Amygdala (tissue), 56 donors: ENCODE measurements around the gene ASPHD1.
"Not testable (repeated sequence)": the region's sequence is repeated elsewhere in the genome, so short reads cannot be mapped to it uniquely, and the experiment has no call there.

Source experiments
- DNase-seq, 56 donors: peaks; one replicate each; lab custom pipeline; 2025; lab: John Stamatoyannopoulos, UW

Gene ASPHD1

DNA sequence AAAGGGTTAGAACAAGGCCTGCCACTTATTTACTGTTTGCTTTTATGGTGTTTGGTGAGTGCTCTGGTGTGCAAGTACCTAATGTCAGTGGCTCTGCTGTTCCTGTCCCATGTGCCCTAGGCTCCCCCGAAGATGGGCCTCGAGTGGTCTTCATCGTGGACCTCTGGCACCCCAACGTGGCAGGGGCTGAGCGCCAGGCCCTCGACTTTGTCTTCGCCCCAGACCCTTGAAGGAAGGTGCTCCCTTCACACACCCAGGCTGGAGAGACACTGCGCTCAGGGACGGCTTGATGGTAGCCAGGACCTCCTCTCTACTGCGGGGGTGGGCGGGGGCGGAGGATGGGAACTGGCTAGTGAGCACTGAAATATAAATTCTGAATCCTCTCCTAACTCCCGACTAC lies 5.4 kb downstream of the ASPHD1 start:
- no peak for DNase-seq

DNA sequence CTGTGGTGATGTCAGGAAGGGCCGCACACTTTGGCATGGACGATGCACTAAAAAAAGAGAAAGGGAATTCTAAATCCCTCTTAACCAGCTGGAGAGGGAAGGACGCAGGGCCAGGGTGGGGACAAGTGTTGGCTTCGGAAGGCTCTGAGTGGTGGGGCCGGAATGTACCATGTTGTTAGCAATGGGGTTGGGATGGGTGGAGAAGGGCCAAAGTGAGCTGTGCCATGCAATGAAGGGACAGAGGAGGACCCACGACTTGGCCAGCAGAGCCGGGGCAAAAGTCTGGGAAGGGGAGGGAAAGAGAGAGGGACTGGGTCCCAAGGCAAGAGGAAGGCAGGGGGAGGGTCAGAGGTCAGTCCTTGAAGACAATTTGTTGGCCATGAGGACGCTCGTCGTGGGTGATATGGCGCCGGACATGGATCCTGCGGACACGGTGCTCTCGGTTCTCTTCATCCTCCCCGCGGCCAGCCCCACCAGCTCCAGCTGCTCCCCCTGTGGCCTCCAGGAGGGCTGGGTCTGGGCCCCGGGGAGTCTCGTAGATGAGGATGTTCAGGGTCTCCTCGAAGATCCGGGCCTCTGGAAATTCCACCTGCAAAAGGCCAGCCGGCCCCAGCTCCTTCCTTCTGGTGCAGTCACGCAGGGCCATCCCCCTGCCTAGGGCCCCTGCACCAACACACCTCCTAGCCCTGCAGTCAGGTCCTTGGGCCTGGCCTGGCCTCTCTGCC lies 6.4 kb downstream of the ASPHD1 start:
- DNase-seq, result no peak

DNA sequence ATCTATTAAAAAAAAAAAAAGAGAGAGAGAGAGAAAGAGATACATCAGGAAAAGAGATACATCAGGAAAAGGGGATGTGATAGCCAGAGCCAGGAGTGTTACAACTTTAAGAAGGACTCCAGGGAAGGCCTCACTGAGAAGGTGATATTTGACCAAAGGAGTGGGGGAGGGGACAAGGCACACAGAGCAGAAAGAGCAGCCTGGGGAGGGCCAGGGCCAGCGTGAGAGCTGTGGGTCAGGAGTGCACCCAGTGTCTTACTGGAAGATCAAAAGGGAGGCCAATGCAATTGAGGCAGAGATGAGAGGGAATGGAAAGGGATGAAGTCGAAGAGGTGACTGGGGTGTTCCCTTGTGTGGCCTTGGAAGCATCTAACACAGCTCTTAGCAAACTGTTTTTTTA lies 7.7 kb downstream of the ASPHD1 start:
- no peak for DNase-seq

DNA sequence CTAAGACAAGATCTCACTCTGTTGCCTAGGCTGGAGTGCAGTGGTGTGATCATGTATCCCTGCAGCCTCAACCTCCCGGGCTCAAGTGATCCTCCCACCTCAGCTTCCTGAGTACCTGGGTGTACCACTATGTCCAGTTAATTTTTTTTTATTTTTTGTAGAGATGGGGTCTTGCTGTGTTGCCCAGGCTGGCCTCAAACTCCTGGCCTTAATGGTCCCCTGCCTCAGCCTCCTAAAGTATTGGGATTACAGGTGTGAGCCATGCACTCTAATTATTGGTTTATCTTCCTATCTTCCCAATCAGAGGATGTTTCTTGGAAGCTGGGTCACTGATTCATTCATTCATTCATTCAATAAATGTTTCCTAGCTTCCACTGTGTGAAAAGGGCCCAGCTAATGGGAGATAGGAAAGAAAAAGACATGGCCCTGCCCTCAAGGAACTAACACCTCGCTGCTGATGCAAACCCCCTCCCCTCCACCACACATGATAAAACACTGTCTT lies 8.5 kb downstream of the ASPHD1 start:
- no peak for DNase-seq

DNA sequence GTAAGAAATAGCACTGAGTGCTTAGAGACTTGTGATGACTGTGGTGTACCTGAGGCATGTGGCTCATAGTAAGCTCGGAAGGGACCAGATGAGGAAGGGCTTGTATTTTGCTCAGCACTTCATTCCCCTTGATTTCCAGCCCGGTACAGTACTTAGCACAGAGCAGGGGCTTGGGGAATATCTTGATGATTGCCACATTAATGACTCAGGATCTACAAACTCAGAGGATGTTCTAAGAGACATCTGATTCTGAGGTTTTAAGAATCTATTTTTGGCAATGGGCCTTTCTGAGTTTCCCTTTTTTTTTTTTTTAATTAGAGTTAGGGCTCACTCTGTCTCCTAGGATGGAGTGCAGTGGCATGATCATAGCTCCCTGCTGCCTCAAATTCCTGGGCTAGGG lies 9.1 kb downstream of the ASPHD1 start:
- DNase-seq, result no peak

DNA sequence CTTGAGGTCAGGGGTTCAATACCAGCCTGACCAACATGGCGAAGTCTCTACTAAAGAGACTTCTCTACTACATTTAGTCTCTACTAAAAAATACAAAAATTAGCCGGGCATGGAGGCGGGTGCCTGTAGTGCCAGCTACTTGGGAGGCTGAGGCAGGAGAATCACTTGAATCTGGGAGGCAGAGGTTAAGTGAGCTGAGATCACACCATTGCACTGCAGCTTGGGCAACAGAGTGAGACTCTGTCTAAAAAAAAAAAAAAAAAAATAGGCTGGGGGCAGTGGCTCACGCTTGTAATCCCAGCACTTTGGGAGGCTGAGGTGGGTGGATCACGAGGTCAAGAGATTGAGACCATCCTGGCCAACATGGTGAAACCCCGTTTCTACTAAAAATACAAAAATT lies 9.6 kb downstream of the ASPHD1 start:
- not testable (repeated sequence) for DNase-seq

DNA sequence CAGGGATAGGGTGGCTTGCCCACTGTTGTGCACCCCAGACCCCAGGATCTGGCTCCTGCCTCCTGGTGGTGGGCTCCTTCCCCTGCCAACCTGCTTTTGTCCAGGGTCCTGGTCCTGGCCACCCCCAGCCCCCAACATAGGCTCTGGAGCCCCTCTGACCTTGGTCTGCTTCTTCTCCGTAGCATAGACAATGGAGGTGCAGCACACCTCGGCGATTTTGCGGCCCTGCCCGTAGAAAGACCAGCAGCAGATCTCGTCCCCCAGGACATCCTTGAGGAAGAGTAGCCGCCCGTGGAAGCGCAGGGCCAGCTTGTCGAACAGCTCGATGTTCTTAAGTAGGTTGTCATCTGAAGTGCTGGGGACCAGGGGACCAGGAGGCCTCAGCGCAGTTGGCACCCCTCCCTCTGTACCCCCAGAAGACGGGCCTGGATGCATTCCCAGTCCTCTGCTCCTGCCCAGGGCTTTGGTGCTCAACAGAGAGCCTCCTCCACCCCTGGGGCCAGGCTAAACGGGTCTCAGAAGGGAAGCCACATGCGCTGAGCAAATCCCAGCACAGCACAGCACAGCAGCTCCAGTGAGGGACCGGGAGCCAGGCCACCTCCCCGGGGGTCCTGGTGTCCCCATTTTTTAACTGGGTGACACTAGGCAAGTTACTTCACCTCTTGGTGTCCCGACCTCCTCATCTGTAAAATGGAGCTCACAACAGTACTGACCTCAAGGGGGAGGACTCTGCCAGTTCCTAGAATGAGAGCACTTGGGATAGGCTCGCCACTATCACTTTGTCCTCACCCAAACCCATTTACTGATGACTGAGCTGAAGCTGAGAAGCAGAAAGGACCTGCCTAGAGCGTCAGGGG lies 10.8 kb downstream of the ASPHD1 start:
- DNase-seq, result no peak

DNA sequence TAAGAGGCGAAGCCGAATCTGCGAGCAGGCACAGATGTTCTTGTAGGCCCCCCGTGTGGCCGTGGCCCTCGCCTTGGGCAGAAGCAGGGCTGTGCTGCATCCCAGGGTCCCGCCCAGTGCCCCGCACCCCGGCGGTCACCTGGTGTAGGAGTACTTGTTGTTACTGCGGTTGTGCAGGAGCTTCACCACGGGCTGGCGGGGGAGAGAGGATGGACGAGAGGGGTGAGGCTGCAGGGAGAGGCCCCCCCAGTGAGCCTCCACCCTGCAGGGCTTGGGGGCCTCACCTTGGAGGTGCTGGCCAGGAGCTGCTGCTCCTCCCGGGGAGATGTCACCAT lies 11.4 kb downstream of the ASPHD1 start:
- DNase-seq, result no peak

DNA sequence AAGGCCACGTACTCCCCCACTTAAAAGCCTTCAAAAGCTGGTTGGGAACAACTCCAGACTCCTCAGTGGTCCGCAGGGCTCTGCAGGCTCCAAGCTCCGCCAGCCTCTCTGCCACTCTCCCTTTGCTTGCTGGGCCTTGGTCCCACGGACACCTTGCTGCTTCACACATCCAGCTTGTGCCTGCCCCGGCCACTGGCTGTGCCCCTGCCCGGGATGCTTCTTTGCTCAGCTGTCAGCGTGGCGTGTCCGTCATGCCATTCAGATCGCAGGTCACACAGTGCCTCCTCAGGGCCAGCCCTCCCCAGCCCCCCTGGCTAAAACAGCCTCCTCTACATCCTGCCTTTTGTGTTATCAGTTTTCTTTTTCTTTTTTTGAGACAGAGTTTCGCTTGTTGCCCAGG lies 11.8 kb downstream of the ASPHD1 start:
- DNase-seq, result no peak

DNA sequence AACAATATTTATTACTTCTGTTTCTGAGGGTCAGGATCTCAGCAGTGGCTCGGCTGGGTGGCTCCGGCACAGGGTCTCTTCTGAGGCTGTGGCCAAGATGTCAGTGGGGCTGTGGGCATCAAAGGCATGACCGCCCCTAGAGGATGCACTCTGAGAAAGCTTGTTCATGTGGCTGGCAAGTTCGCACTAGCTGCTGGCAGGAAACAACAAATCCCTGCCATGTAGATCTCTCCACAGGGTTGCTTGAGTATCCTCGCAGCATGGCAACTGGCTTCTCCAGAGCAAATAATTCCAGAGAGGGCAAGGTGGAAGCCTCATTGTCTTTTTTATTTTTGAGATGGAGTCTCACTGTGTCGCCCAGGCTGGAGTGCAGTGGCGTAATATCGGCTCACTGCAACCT lies 13.2 kb downstream of the ASPHD1 start:
- no peak for DNase-seq

DNA sequence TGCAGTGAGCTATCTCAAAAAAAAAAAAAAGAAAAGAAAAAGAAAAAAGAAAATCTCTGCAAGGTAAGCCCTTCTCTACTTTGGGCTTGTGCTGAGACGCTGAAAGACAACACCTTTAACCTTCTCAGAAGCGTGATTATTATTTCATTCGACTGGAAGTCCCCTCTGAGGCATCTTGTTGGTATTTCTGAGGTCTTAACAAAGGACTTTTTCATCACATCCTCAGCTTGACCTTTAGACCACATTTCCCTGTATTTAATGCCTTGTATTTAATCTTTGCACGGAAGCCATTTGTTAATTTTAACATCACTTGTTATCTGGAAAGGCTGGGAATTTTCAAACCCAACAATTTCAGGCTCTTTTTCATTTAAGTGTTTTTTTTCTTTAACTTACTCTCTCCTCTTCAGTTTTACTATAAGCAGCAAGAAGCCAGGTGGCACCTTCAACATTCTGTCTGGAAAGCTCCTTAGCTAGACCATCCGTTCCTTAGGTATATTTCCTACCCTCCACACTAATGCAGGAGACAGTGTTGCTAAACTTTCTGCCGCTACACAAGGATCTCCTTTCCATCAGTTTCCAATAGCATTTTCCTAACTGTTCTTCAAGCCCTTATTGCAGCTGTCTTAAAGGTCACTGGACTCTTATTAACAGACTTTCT lies 15.4 kb downstream of the ASPHD1 start:
- no peak for DNase-seq

DNA sequence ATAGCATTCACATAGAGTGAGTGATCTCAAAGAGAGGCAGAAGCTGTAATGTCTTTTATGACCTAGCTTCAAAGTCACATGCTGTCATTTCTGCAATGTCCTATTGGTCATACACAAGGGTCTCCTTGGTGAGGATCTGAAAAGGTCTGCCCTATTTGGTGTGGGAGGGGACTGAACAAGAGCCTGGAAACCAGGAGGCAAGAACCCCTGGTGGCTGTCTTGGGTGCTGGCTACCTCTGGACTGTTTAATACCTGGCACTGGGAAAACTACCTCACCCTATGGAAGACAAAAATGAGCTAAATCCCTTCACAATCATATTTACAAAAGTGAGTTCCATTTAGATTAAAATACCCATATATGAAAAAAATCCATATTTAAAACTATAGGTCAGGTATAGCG lies 16.7 kb downstream of the ASPHD1 start:
- no peak for DNase-seq

DNA sequence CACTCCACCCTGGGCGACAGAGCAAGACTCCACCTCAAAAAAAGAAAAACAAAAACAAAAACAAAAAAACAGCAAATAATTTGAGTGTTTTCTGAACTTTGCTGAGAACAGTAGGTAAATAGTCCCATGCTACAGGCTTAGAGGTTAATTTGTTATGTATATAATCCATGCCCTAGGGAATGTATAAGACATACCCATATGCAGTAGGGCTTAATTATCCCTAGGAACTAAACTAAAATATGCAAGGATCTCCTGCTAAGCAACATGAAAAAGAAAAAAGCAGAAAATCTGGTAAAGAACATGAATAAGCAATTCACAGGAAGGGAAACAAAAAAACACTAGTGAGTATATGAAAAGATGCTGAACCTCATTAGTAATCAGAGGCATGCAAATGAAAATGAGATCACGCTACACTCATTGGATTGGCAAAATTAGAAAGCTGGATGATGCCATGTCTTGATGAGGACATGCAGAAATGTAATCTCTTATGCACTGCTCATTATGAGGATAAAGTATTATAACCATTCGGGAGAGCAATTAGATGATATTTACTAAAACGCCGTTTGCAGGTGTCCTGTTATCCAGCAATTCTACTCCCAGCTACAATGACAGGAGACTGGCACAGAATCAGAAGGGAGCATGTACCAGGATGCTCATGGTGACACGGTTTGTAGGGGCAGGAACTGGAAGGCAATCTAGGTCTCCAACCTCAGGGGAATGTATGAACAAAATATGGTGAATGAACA lies 20.2 kb downstream of the ASPHD1 start:
- peak in 11 of 56 donors; percentile 12 to 46 (median 32) for DNase-seq

DNA sequence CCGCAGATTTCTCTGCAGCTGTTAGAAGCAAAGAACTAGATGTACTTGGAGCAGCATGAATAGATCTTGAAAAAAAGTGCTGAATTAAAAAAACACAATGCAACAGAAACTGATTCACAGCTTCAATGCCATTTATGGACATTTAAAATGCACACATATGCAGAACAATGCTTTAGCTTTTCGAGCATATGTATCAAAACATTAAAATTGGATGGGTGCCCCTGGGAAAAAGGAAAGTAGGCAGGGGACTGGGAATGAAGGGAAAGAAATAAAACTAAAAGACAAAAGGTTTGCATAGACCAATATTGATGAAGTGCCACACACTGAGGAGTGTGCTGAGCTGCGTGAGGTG lies 20.7 kb downstream of the ASPHD1 start:
- DNase-seq, result no peak

DNA sequence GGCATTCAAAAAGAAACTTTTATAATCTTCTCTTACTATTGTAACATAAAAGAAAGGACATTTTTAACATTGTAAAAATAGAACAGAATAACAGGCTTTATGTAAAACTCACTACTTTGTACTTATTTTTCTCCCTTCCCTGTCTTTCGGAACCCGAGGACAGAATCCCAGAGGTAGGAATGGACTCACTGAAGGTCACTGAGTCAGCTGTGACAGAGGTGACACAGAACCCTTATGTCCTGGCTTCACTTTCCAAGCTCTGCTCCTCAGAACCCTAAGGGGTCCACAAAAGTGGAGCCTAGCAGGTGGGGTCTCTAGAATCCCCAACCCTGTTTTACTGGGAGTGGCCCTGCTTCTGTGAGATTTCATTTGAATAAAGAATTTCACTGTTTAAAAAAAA lies 22.0 kb downstream of the ASPHD1 start:
- DNase-seq, result no peak

DNA sequence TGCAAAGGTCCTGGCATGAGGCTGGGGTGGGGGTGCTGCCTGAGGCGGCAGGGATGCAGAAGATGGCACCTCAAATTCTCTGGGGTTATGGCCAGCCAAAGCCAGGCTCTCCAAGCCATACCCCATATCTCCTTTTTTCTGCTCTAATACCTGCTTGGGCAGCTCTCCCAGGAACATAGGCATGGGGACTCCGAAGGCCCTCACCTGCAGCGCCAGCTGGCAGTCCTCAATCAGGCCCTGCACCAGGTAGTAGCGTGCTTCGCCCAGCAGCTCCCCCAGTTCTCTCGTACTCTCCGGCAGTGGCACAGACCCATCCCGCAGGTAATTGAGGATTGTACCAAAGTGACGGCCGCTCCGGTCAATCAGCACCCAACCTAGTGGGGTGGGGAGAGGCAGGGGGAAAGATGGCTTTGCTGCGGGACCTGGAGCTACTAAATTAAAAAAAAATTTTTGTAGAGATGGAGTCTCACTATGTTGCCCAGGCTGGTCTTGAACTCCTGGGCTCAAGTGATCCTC lies 22.8 kb downstream of the ASPHD1 start:
- no peak for DNase-seq

DNA sequence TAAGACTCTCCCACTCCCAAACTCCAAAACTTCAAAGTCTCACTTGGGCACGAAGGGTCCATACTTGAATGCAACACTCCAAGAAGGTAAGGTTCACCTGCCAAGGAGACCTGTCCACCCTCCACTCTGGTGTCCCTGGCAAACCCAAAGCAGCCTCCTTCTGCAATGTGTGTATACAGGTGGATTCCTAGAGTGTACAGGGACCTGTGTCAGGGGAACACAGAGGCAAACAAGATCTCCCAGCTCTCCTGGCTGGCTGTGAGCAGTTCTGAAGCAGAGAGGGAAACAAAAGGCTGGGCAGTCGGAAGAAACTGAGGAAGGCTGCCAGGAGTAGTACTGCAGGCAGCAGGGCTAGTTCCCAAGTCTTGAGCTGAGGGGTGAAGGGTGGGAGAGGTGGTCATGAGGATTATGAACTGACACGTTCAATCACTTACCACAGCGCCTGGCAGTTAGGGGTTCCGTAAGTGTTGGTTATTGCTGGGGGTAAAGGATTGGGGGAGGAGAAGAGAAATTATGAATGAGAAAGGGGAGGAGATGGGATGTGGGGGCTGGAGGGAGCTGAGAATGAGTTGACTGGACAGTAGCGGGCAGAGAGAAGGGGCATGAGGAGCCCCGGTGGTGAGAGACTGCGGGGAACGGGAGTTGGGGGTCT lies 24.9 kb downstream of the ASPHD1 start:
- peak in 8 of 56 donors; percentile 14 to 46 (median 32) for DNase-seq

DNA sequence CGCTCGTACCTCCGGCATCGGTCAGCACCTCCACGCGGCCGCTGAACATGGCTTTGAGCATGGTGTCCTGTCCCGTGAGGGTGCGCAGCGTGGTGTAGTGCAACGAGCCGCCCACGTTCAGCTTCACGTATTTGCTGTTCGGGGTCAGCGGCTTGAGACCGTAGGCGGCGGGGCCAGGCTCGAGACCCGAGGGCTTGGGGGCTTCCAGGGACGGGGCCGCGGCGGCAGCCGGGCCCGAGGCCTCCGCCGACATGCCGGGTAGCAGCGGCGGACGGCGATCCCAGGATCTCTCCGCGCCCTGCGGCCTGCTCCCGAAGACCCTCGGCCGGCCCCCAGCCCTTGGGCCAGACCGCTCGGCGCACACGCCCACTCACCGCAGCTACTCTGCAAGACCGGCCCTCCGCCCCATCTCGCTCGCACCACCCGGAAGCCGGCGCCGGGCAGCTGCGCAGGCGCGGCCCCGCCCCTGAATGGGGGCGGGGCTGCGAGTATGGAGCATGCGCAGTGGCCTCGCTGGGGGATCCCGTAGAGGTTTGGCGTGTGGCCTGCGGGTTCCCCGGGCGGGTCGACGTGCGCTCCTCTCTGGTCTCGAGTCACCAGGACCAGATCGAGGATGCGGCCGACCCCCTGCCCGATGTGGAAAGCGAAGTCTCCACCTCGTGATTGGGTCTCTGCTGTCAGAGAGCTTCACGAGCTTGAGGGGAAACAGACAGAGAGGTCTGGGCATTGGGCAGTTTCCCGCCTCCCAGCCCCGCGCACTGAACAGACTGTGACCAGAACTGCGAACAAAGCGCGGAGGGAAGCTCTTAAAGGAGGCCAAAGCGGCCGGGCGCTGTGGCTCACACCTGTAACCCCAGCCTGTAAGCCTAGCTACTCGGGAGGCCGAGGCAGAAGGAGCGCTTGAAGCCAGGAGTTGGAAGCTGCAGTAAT lies 25.8 kb downstream of the ASPHD1 start, which contains the start of gene KCTD13:
TSS of gene KCTD13 (minus strand) at position 446 of the 930 bp plus-strand sequence. CDS start at position 253, 193 bp downstream.
- DNase-seq, result peak in 53 of 56 donors; percentile 49 to 96 (median 81)

DNA sequence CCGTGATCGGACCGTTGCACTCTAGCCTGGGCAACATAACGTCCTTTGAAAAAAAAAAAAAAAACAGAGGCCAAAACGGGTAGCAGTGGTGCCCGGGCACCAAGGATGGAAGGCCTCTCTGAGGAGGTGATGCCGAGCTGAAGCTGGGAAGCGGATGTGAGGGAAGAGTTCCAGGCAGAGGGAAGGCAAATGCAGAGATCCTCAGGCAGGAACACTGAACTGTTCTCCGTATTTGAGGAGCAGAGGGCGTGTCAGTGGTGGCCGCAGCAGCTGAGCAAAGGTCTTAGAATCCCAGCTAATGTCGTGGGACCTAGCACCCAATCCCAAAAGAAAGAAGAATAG lies 26.4 kb downstream of the ASPHD1 start:
- DNase-seq, result no peak
